Suppressor macrophage (primary cell): ENCODE data around the gene ZEB1.
"Not testable (repeated sequence)": the region's sequence is repeated elsewhere in the genome, so short reads cannot be mapped to it uniquely, and the experiment has no call there.

ENCODE experiments used
- DNase-seq, 4 experiments: peaks; one replicate each; pipeline ENCODE4 v3.0.0-alpha.2; 2020 to 2022

Gene ZEB1

GRCh38 chr10:31368724-31369123 is 49.7 kb downstream of the ZEB1 start:
- no peak for DNase-seq

- DNase-seq = no peak
Measured at GRCh38 chr10:31372439-31372838, 53.4 kb downstream of the ZEB1 start.

DNA sequence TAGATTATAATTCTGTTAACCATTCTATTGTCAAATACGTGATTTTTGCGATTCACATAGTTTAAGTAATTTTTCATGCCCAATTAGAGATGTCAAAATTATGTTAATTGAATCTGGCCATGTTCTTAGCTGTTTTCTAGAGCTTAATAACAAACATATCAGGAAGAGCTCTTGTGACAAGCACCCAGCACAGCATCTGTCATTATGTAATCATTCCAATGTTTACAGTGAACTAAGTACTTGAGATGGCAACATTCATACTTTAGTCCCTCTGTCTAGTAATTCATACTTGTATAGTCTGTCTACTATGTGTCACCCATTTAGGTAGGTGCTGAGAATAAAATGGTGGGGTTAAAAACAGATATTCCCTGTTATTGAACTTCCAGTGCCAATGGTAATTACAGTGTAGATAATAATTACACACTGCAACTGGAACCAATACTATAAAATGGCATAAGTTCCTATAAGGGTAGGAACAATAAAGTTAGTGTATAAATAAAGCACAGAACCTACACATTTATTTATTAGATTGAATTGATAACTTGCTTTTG is 55.2 kb downstream of the ZEB1 start:
- DNase-seq = no peak

- DNase-seq = no peak
Measured at GRCh38 chr10:31381171-31381570, 62.2 kb downstream of the ZEB1 start.

DNA sequence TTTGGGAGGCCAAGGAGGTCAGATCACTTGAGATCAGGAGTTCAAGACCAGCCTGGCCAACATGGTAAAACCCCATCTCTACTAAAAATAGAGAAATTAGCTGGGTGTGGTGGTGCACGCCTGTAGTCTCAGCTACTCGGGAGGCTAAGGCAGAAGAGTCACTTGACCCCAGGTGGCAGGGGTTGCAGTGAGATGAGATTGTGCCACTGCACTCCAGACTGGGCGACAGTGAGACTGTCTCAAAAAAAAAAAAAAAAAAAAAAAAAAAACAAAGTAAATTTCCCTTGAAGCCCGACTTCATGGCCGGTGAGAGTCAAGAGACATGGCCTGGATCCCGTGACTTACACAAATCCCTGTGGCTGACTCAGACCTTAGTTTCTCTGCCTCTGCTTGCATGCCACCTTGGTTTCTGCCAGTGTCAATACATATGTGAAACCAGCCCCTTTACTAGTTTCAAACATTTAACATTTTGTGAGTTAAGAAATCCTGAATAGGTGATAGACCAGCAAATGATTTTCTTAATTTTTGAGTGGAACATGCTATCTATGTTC is 62.8 kb downstream of the ZEB1 start:
- DNase-seq = no peak

DNA sequence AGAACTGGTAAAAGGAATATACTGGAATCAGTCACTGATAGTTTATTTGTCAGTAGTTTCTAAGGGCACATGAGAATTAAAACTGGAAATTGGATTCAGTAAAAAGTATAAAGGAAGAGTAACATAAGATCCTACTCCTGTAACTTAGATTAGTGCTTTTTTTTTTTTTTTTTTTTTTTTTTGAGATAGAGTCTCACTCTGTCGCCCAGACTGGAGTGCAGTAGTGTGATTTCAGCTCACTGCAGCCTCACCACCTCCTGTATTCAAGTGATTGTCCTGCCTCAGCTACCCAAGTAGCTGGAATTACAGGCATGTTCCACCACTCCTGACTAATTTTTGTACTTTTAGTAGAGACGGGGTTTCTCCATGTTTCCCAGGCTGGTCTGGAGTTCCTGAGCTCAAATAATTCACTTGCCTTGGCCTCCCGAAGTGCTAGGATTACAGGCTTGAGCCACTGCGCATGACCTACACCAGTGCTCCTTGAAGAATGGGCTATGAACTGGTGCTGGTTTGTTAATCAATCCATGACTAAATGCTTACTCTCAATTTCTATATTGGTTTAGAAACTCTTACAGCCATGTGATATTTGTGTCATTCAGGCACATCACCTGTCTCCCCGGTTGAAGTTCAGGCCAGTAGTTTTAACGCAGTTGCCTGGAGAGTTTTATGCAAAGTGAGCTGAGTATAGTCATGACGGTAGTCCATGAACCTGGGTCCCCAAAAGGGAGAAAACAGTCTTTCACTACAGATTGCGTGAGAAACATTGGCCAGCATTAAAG is 65.0 kb downstream of the ZEB1 start:
- DNase-seq = no peak

- DNase-seq = no peak
Measured at GRCh38 chr10:31384589-31384949, 65.6 kb downstream of the ZEB1 start.

- DNase-seq = no peak
Measured at GRCh38 chr10:31390804-31391203, 71.8 kb downstream of the ZEB1 start.

- no peak for DNase-seq
Measured at GRCh38 chr10:31393844-31394243, 74.8 kb downstream of the ZEB1 start.

- no peak for DNase-seq
Measured at GRCh38 chr10:31395695-31396094, 76.7 kb downstream of the ZEB1 start.

DNA sequence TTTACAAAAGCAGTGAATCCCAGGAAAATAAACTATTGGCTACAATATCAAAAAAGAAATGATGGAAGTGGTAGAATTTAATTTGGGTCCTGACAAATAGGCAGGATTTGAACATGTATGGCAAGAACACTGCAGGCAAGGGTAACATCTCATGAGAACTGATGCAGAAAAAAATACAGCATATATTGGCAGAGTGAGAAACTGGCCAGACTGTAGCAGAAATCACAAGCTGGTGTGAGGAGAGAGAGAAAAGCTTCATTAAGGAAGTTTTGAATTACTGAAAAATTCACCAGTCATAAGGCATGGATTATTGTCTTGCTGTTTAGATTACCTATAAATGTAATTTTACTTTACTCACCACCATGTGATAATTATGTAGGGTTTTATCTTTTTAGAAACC is 77.4 kb downstream of the ZEB1 start:
- DNase-seq = no peak

DNA sequence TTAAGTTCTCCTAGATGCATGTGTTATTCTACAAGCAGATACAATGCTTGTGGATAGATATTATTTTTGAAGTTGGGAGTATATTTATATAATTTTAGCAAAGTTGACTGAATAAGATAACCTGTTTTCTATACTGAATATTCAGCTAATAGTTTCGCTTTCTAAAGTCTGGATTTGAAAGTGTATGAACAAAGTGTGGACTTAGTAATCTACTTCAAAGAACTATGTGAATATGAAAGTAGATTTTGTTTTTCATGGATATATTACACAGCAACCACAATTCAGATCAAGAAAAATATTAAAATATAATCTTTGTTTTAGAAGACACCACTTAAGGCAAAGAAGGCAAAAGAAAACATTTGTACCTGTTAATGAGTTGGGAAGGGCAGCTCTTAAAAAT is 78.8 kb downstream of the ZEB1 start:
- DNase-seq = no peak

DNA sequence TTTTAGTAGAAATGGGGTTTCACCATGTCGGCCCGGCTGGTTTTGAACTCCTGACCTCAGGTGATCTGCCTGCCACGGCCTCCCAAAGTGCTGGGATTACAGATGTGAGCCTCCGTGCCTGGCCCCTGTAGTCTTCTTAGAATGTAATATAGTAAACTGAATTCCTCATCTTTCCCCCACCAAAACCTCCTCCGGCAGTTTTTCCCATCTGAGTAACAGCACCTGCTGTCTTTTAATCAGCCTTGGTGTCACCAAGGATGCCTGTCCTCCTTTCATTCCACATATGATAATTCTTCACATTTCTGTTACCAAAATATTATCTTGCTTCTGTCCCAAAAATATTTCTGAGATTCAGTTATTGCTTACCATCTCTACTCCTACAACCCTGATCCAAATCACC is 80.2 kb downstream of the ZEB1 start:
- no peak for DNase-seq

DNA sequence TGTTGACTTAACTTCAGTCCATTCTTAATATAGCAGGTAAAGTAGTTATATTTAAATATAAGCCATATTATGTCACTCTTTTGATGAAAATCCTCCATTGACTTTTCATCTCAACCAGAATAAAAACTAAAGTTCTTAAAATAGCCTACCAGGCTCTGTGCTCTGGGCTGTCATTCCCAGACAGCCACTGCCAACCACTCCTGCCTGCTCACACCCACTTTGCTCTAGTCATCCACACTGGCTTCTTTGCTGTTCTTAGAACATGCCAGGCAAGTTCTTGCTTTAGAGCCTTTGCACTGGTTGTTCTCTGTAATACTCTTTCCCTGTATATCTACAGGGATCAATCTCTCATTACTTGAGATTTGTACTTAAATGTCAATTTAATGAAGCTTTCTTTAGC is 80.6 kb downstream of the ZEB1 start:
- no peak for DNase-seq

- DNase-seq = no peak
Measured at GRCh38 chr10:31401287-31401686, 82.3 kb downstream of the ZEB1 start.

- no peak for DNase-seq
Measured at GRCh38 chr10:31404640-31405039, 85.6 kb downstream of the ZEB1 start.

- DNase-seq = not testable (repeated sequence)
Measured at GRCh38 chr10:31405829-31406228, 86.8 kb downstream of the ZEB1 start.

GRCh38 chr10:31412397-31412796 is 93.4 kb downstream of the ZEB1 start:
- DNase-seq = not testable (repeated sequence)

DNA sequence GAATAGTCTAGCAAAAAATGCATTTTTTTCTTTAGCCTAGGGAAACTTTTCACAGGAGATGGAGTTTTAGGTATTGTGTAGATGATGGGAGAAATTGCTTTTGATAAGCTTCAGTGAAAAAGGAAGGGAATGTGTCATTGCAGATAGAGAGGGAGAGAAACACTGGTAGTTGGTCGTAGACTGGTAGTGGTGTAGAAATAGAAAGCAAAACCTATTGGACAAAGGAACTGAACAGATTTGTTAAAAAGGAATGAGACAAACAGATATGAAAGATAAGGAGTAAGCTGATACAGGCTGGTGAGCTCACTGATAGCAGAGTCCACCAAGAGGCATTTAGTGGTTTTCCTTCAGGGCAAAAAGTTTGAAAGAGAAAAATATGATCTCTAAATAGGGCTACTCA is 94.3 kb downstream of the ZEB1 start:
- DNase-seq = no peak

GRCh38 chr10:31418481-31418880 is 99.5 kb downstream of the ZEB1 start:
- no peak for DNase-seq

DNA sequence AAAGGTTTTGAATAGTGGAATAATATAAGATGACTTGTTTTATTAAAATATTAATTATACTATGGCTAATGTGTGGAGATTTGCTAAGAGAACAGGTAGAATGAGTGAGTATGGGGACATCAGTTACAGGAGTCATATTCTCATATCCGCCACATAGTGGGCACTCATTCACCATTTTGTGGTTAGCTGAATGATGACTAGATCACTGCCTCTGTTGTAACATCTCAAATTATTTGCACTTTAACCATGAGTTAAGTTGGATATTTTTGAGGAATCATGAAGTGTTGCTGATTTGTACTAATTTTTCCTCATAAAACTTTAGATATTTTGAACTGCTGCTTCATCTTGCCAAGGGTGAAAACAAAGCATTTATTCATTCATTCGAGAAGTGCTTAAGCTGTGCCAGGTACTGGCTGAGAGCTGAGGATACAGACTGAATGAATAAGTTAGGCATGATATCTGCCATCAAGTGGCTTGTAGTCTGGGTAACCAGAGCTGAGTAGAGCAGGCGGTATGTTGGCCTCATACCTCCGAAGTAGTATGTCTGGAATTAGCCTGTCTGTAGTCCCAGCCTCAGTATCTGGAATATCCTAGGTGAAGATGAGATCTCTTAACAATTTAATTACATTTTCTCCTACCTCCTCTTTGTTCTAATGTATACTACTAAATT is 100.5 kb downstream of the ZEB1 start:
- DNase-seq = no peak

- no peak for DNase-seq
Measured at GRCh38 chr10:31421322-31421721, 102.3 kb downstream of the ZEB1 start.

DNA sequence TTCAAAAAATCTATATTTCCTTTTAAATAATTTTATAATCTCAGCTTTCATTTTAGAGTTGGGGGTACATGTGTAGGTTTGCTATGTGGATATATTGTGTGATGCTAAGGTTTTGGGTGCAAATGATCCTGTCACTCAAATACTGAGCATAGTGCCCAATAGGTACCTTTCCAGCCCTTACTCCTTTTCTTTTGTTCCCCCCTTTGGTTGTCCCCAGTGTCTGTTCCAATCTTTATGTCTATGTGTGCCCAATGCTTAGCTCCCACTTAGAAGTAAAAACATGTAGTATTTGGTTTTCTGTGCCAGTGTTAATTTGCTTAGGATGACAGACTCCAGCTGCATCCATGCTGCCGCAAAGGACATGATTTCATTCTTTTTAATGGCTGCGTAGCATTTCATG is 103.6 kb downstream of the ZEB1 start:
- no peak for DNase-seq

DNA sequence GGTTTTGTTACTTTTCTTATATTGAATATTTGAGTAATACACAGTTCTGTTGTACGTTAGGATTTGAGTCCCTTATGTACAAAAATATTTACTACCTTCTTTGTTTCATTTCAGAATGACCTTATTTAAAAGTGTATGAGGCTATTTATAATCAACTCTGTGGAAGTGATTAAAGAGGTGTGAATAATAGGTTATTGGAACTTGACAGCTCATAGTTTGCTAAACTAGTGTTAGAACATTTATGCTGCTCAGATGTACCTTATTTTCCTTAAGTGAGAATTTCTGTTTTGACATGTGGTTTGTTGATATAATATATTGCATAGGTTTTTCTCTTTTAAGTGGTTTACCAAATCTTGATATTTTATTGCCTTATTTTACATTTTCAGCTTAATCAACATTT is 105.5 kb downstream of the ZEB1 start:
- DNase-seq = no peak
